GM12865 (cell line): ENCODE results near the gene PLA1A.

ENCODE experiments used
- DNase-seq: peaks from one replicate; pipeline ENCODE4 v3.0.0; 2010; ENCODE audit warnings: low read depth
- H3K4me3 ChIP-seq: 2 replicates; pipeline ENCODE4 v1.5.1; 2011; ENCODE audit warnings: mild to moderate bottlenecking, low read depth, low read length, control low read depth
- TF ChIP-seq, protein P1 (sequence below): IDR thresholded peaks from 2 replicates; pipeline ENCODE4 v1.5.1; 2011; ENCODE audit warnings: low read length, control low read depth, low read depth, inconsistent platforms; ENCODE audit not compliant: insufficient read depth; ENCODE audit errors: missing control alignments

The PLA1A gene

GRCh38 chr3:119632829-119633228 is 35.1 kb downstream of the PLA1A start:
- no peak overlapping the region for H3K4me3 ChIP-seq
- TF ChIP-seq, protein P1, sequence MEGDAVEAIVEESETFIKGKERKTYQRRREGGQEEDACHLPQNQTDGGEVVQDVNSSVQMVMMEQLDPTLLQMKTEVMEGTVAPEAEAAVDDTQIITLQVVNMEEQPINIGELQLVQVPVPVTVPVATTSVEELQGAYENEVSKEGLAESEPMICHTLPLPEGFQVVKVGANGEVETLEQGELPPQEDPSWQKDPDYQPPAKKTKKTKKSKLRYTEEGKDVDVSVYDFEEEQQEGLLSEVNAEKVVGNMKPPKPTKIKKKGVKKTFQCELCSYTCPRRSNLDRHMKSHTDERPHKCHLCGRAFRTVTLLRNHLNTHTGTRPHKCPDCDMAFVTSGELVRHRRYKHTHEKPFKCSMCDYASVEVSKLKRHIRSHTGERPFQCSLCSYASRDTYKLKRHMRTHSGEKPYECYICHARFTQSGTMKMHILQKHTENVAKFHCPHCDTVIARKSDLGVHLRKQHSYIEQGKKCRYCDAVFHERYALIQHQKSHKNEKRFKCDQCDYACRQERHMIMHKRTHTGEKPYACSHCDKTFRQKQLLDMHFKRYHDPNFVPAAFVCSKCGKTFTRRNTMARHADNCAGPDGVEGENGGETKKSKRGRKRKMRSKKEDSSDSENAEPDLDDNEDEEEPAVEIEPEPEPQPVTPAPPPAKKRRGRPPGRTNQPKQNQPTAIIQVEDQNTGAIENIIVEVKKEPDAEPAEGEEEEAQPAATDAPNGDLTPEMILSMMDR: no peak
- DNase-seq: no peak

DNA sequence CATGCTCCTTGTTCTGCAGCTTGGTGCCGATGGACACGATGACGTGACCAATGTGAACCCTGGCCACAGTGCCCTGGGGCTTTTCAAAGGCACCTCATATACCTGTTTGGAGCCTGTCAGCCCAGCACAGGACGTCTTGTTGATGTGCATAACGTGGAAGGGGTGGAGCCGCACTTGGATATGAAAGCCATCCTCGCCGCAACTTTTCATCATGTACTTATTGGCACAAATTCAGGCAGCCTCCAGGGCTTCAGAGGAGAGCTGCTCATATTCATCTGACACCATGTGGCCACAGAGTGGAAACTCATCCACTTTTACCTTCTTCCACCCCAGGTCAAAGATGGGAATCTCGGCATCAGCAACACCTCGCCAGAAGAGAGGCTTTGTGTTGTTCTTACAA is 38.0 kb downstream of the PLA1A start:
- no peak for DNase-seq
- H3K4me3 ChIP-seq: no peak overlapping the region
- TF ChIP-seq, protein P1: no peak

DNA sequence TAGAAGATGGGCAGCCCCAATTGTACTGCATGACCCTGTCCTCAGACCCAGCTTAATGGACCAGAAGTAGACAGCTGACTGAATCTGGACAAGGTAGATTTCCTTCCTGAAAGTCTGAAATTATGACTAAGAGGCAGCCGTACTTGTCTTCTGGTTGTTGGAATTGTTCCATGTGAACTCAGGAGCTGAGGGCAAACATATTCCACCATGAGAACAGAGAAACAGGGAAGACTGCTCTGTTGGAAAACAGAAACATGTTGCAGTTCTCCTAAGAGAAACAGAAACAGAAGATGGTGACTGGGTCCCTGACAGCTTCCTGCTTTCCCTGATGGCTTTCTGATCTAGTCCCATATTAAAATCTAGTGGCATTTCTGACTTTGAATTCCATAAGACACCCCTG is 38.6 kb downstream of the PLA1A start:
- no peak overlapping the region for H3K4me3 ChIP-seq
- no peak for DNase-seq
- TF ChIP-seq, protein P1: no peak

GRCh38 chr3:119636891-119637611 is 39.4 kb downstream of the PLA1A start:
- peak overlapping the region; percentile 48; the same call in 1 of the 2 replicates for H3K4me3 ChIP-seq
- DNase-seq: no peak
- TF ChIP-seq, protein P1: no peak

- peak overlapping the region; percentile 48 for H3K4me3 ChIP-seq
- DNase-seq: peak; percentile 79
- TF ChIP-seq, protein P1: no peak
These were observed 40.2 kb downstream of the PLA1A start for GRCh38 chr3:119637679-119638477.

DNA sequence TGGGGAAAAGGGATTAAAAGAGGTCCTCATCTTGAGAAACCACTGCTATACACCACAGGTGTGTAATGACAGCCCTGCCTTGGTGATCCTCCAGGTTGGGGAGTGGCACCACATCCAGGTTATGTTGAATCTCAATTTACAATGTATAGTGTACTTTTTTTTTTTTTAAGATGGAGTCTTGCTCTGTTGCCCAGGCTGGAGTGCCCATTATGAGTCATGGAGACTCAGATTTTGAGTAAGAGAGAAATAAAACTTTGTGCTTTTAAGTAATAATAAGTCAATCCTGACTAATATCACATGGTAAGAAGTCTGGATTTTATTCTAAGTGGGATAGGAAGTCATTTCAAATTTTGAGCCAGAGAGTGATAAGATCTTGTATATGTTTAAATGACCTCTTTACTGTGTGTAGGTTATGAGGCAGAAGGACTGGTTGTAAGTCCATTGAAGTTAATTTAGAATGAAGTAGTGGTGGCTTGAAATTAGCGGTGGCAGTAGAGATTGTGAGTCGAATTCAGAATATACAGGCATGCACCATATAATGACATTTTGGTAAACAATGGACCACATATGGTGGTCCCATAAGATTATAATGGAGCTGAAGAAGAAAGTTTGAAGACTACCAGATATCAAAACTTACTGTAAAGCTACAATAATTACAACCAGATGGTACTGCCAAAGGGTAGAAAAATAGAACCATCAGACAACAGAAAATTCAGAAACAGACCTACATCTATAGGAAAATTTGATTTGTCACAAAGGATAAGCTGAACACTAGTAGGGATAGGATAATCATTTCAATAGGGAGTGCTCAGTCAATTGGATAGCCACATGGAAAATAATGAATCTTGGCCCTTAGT is 42.0 kb downstream of the PLA1A start:
- peak; percentile 57 for DNase-seq
- TF ChIP-seq, protein P1: no peak
- H3K4me3 ChIP-seq: peak overlapping the region; percentile 31; the same call in 1 of the 2 replicates
